SK-N-MC (cell line): ENCODE measurements around the gene NAP1L4.

Source experiments
- EZH2 ChIP-seq: fragments of 200-600 bp; sonication (generic); IDR thresholded peaks from one replicate; pipeline ENCODE4 v1.6.1; 2017; ENCODE audit warnings: antibody characterized with exemption
- POLR2AphosphoS5 ChIP-seq: IDR thresholded peaks from 2 replicates; pipeline ENCODE4 v1.6.1; 2012; ENCODE audit warnings: mild to moderate bottlenecking, low read depth, low read length, borderline replicate concordance

DNA sequence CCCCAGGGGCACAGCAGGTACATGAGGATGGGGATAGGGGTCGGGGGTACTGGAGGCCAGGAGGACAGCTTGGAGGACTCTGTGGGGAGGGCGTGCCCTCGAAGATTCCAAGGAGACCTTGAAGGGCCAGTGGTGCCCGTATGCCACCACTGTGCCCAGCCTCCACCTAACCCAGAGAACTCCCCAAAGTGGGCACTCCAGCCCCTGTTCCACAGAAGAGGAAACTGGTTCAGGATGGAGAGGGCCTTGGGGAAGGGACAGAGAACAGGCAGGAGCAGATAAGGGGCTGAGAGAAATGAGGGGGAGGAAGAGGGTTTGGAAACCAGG, 60.7 kb downstream of the NAP1L4 start:
- no peak for TF ChIP-seq EZH2
- no peak for TF ChIP-seq POLR2AphosphoS5
